ENCODE results near the gene MYL3.

DNA sequence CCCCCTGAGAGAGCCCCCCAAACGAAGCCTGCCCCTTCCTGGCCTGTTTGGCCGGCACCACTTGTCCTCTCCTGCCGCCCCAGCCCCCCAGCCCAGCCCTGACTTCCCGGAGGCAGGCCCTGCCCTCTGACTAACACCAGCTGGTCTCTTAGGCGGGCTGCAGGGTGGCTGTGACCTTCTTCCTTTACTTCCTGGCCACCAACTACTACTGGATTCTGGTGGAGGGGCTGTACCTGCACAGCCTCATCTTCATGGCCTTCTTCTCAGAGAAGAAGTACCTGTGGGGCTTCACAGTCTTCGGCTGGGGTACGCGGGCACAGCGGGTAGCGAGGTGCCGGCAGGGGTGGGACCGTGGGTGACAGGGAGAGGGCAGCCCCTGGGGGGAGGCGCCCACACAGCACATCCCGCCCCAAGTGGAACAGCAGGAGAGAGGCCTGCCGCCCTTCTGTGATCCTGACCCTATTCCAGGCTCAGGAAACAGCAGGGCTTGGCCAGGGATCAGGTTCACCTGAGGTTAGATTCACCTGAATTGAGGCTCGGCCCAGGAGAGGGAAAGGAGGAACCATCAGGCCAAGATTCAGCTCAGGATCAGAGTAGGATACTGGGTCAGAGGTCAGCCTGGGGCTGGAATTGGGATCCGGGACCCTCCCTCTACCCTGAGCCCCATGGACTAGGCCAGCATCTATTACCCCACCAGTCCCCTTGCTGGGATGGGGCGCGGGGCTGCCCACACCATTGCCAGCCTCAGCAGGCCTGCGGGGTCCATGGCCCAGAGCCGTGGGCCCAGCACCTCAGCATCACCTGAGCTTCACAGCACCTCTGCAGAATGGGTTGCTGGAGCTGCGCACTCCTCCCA, 36.1 kb upstream of the MYL3 start:
- TF ChIP-seq, protein P1, sequence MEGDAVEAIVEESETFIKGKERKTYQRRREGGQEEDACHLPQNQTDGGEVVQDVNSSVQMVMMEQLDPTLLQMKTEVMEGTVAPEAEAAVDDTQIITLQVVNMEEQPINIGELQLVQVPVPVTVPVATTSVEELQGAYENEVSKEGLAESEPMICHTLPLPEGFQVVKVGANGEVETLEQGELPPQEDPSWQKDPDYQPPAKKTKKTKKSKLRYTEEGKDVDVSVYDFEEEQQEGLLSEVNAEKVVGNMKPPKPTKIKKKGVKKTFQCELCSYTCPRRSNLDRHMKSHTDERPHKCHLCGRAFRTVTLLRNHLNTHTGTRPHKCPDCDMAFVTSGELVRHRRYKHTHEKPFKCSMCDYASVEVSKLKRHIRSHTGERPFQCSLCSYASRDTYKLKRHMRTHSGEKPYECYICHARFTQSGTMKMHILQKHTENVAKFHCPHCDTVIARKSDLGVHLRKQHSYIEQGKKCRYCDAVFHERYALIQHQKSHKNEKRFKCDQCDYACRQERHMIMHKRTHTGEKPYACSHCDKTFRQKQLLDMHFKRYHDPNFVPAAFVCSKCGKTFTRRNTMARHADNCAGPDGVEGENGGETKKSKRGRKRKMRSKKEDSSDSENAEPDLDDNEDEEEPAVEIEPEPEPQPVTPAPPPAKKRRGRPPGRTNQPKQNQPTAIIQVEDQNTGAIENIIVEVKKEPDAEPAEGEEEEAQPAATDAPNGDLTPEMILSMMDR (conservative IDR thresholded peaks at IDR 0.05) = no peak
- TF ChIP-seq ZFX (IDR thresholded peaks at IDR 0.05) = no peak
